ENCODE results near the gene PGLYRP3.

- no peak for TF ChIP-seq CTCF (IDR thresholded peaks at IDR 0.05)
- TF ChIP-seq POLR2A (IDR thresholded peaks at IDR 0.05): no peak
These were observed 5.5 kb downstream of the PGLYRP3 start for GRCh38 chr1:153307221-153307600.

Measured in body of pancreas (tissue), 4 donors.